ENCODE measurements around the gene CREB3L2. TPM values are rescaled to one million over a fixed set of nuclear protein-coding genes. Genes with fewer than 3 reads are reported as not detected.
"Not testable (repeated sequence)": the region's sequence is repeated elsewhere in the genome, so short reads cannot be mapped to it uniquely, and the experiment has no call there.

Gene CREB3L2
- total and polyA plus RNA-seq, 9 donors = 15.4 to 48.9 (median 32.7) TPM

- WGBS (ENCODE audit: insufficient coverage) = 81% methylated on average over 2 of the region's 11 CpGs
- H3K36me3 ChIP-seq (ENCODE audit: control insufficient read depth, insufficient read depth, low read length) = peaks cover 11% of the 10 kb centered on the region
- peaks cover 2% of the 10 kb centered on the region for H3K9me3 ChIP-seq (replicated peaks; ENCODE audit: control insufficient read depth, low read depth, low read length)
- H3K4me3 ChIP-seq (ENCODE audit: low read length) = no peak overlapping the region
- H3K27me3 ChIP-seq (ENCODE audit: control insufficient read depth, insufficient read depth, low read length) = no peaks in the 10 kb centered on the region
- H3K4me1 ChIP-seq (ENCODE audit: control insufficient read depth, insufficient read depth, low read length) = peaks cover 56% of the 10 kb centered on the region
- H3K27ac ChIP-seq (ENCODE audit: low read length) = no peak overlapping the region
- no peak for DNase-seq
Measured at GRCh38 chr7:137984181-137985041, 17.5 kb downstream of the CREB3L2 start.

GRCh38 chr7:137983323-137984008, 18.4 kb downstream of the CREB3L2 start:
- H3K36me3 ChIP-seq (ENCODE audit: control insufficient read depth, insufficient read depth, low read length) = peaks cover 16% of the 10 kb centered on the region
- peaks cover 56% of the 10 kb centered on the region for H3K4me1 ChIP-seq (ENCODE audit: control insufficient read depth, insufficient read depth, low read length)
- DNase-seq = peak; percentile 67
- peak overlapping the region; percentile 44 for H3K27ac ChIP-seq (ENCODE audit: low read length)
- no peaks in the 10 kb centered on the region for H3K27me3 ChIP-seq (ENCODE audit: control insufficient read depth, insufficient read depth, low read length)
- no peak overlapping the region for H3K4me3 ChIP-seq (ENCODE audit: low read length)
- peaks cover 2% of the 10 kb centered on the region for H3K9me3 ChIP-seq (replicated peaks; ENCODE audit: control insufficient read depth, low read depth, low read length)
- 50% methylated on average over 10 of the region's 12 CpGs for WGBS (ENCODE audit: insufficient coverage)

- H3K27me3 ChIP-seq (ENCODE audit: control insufficient read depth, insufficient read depth, low read length); DNase-seq; H3K4me3 ChIP-seq (ENCODE audit: low read length); H3K27ac ChIP-seq (ENCODE audit: low read length); H3K9me3 ChIP-seq (replicated peaks; ENCODE audit: control insufficient read depth, low read depth, low read length): not testable (repeated sequence)
- 100% methylated on average over 1 of the region's 6 CpGs for WGBS (ENCODE audit: insufficient coverage)
- Histone ChIP-seq H3K36me3 (ENCODE audit: control insufficient read depth, insufficient read depth, low read length) (peaks cover 18% of the 10 kb centered on the region), H3K4me1 (ENCODE audit: control insufficient read depth, insufficient read depth, low read length) (peaks cover 50% of the 10 kb centered on the region)
Measured at GRCh38 chr7:137982394-137982793, 19.5 kb downstream of the CREB3L2 start.

GRCh38 chr7:137981668-137982067, 20.2 kb downstream of the CREB3L2 start:
- WGBS (ENCODE audit: insufficient coverage) = 75% methylated on average over 3 of the region's 4 CpGs
- DNase-seq = no peak
- peaks cover 18% of the 10 kb centered on the region for H3K36me3 ChIP-seq (ENCODE audit: control insufficient read depth, insufficient read depth, low read length)
- peak overlapping the region; percentile 48 for H3K27ac ChIP-seq (ENCODE audit: low read length)
- peaks cover 2% of the 10 kb centered on the region for H3K9me3 ChIP-seq (replicated peaks; ENCODE audit: control insufficient read depth, low read depth, low read length)
- peaks cover 44% of the 10 kb centered on the region for H3K4me1 ChIP-seq (ENCODE audit: control insufficient read depth, insufficient read depth, low read length)
- H3K27me3 ChIP-seq (ENCODE audit: control insufficient read depth, insufficient read depth, low read length) = no peaks in the 10 kb centered on the region
- H3K4me3 ChIP-seq (ENCODE audit: low read length) = no peak overlapping the region

- DNase-seq = no peak
- Histone ChIP-seq H3K27me3 (ENCODE audit: control insufficient read depth, insufficient read depth, low read length) (no peaks in the 10 kb centered on the region), H3K4me3 (ENCODE audit: low read length) (no peak overlapping the region), H3K9me3 (replicated peaks; ENCODE audit: control insufficient read depth, low read depth, low read length) (peaks cover 2% of the 10 kb centered on the region), H3K27ac (ENCODE audit: low read length) (peak overlapping the region; percentile 48), H3K4me1 (ENCODE audit: control insufficient read depth, insufficient read depth, low read length) (peaks cover 40% of the 10 kb centered on the region), H3K36me3 (ENCODE audit: control insufficient read depth, insufficient read depth, low read length) (peaks cover 18% of the 10 kb centered on the region)
Measured at GRCh38 chr7:137981175-137981574, 20.7 kb downstream of the CREB3L2 start.

GRCh38 chr7:137980308-137980707, 21.6 kb downstream of the CREB3L2 start:
- 75% methylated on average over 2 of the region's 2 CpGs for WGBS (ENCODE audit: insufficient coverage)
- no peaks in the 10 kb centered on the region for H3K27me3 ChIP-seq (ENCODE audit: control insufficient read depth, insufficient read depth, low read length)
- peaks cover 2% of the 10 kb centered on the region for H3K9me3 ChIP-seq (replicated peaks; ENCODE audit: control insufficient read depth, low read depth, low read length)
- H3K36me3 ChIP-seq (ENCODE audit: control insufficient read depth, insufficient read depth, low read length) = peaks cover 18% of the 10 kb centered on the region
- no peak for DNase-seq
- H3K4me1 ChIP-seq (ENCODE audit: control insufficient read depth, insufficient read depth, low read length) = peaks cover 41% of the 10 kb centered on the region
- H3K27ac ChIP-seq (ENCODE audit: low read length) = no peak overlapping the region
- no peak overlapping the region for H3K4me3 ChIP-seq (ENCODE audit: low read length)

GRCh38 chr7:137978464-137979237, 23.2 kb downstream of the CREB3L2 start:
- H3K9me3 ChIP-seq (replicated peaks; ENCODE audit: control insufficient read depth, low read depth, low read length) = peaks cover 2% of the 10 kb centered on the region
- H3K27me3 ChIP-seq (ENCODE audit: control insufficient read depth, insufficient read depth, low read length) = no peaks in the 10 kb centered on the region
- H3K4me1 ChIP-seq (ENCODE audit: control insufficient read depth, insufficient read depth, low read length) = peaks cover 42% of the 10 kb centered on the region
- peaks cover 19% of the 10 kb centered on the region for H3K36me3 ChIP-seq (ENCODE audit: control insufficient read depth, insufficient read depth, low read length)
- H3K4me3 ChIP-seq (ENCODE audit: low read length) = no peak overlapping the region
- peak; percentile 69 for DNase-seq
- 48% methylated on average over 4 of the region's 10 CpGs for WGBS (ENCODE audit: insufficient coverage)
- peak overlapping the region; percentile 51 for H3K27ac ChIP-seq (ENCODE audit: low read length)

GRCh38 chr7:137977173-137977572, 24.7 kb downstream of the CREB3L2 start:
- H3K36me3 ChIP-seq (ENCODE audit: control insufficient read depth, insufficient read depth, low read length) = peaks cover 16% of the 10 kb centered on the region
- H3K4me1 ChIP-seq (ENCODE audit: control insufficient read depth, insufficient read depth, low read length) = peaks cover 35% of the 10 kb centered on the region
- peak overlapping the region; percentile 37 for H3K27ac ChIP-seq (ENCODE audit: low read length)
- WGBS (ENCODE audit: insufficient coverage) = no CpG with 5 or more reads among the region's 4 CpGs
- H3K9me3 ChIP-seq (replicated peaks; ENCODE audit: control insufficient read depth, low read depth, low read length) = no peaks in the 10 kb centered on the region
- no peak for DNase-seq
- H3K27me3 ChIP-seq (ENCODE audit: control insufficient read depth, insufficient read depth, low read length) = no peaks in the 10 kb centered on the region
- H3K4me3 ChIP-seq (ENCODE audit: low read length) = no peak overlapping the region

- Histone ChIP-seq H3K27me3 (ENCODE audit: control insufficient read depth, insufficient read depth, low read length) (no peaks in the 10 kb centered on the region), H3K4me1 (ENCODE audit: control insufficient read depth, insufficient read depth, low read length) (peaks cover 32% of the 10 kb centered on the region), H3K27ac (ENCODE audit: low read length) (peak overlapping the region; percentile 37), H3K36me3 (ENCODE audit: control insufficient read depth, insufficient read depth, low read length) (peaks cover 15% of the 10 kb centered on the region), H3K9me3 (replicated peaks; ENCODE audit: control insufficient read depth, low read depth, low read length) (no peaks in the 10 kb centered on the region), H3K4me3 (ENCODE audit: low read length) (no peak overlapping the region)
- no CpG with 5 or more reads among the region's 5 CpGs for WGBS (ENCODE audit: insufficient coverage)
- peak; percentile 60 for DNase-seq
Measured at GRCh38 chr7:137976696-137977095, 25.2 kb downstream of the CREB3L2 start.

GRCh38 chr7:137976232-137976631, 25.7 kb downstream of the CREB3L2 start:
- WGBS (ENCODE audit: insufficient coverage) = 83% methylated on average over 1 of the region's 3 CpGs
- DNase-seq = no peak
- peaks cover 29% of the 10 kb centered on the region for H3K4me1 ChIP-seq (ENCODE audit: control insufficient read depth, insufficient read depth, low read length)
- H3K27ac ChIP-seq (ENCODE audit: low read length) = peak overlapping the region; percentile 85
- no peaks in the 10 kb centered on the region for H3K27me3 ChIP-seq (ENCODE audit: control insufficient read depth, insufficient read depth, low read length)
- peaks cover 15% of the 10 kb centered on the region for H3K36me3 ChIP-seq (ENCODE audit: control insufficient read depth, insufficient read depth, low read length)
- H3K4me3 ChIP-seq (ENCODE audit: low read length) = no peak overlapping the region
- H3K9me3 ChIP-seq (replicated peaks; ENCODE audit: control insufficient read depth, low read depth, low read length) = no peaks in the 10 kb centered on the region
